Measurements from ENCODE around the gene HUWE1.
A peak's percentile ranks its signal among the peaks of the same experiment; 100 is the strongest.

The HUWE1 gene

GRCh38 chrX:53684415-53685192 lies 1.9 kb downstream of the HUWE1 start:
- no peak for DNase-seq

DNA sequence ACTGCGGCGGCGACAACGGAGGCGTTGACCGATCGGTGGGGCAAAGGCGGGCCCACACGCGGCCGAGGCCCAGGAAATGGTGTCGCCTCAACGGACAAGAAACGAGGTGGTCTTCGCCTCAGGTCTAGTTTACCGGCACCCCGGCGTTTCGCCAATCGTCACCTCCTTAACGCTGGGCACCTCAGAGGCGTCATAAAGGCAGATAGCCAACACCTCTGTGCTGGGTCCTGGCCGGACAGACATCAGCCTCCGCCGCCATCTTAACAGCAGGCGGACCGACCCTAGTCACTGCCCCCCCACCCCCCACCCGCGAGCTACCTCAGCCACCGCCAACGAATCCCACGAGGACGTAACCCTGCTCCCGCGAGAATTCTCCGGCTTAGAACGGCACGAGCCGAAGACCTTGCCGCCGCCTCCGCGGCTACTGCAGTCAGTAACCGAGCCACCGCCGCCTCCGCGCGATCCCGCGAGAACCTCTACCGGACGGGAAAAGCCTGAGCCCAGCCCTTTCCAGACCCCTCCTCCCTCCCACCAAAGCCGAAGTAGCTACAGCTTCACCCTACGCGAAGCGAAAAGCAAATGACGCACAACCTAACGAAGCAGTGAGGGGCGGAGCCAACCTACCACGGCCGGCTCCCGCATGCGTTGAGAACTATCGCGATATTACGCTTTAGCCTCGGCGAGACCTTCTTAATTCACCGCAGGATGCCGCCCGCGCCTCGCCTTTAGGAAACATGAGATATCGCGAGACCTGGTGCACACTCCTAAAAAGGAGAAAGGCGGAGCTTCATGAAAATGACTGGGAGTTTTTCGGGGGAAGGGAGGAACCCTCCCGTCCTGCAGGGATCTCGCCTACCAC lies 2.7 kb downstream of the HUWE1 start:
- peak; percentile 96 for DNase-seq

GRCh38 chrX:53682885-53683555 lies 3.5 kb downstream of the HUWE1 start:
- peak; percentile 56 for DNase-seq

DNA sequence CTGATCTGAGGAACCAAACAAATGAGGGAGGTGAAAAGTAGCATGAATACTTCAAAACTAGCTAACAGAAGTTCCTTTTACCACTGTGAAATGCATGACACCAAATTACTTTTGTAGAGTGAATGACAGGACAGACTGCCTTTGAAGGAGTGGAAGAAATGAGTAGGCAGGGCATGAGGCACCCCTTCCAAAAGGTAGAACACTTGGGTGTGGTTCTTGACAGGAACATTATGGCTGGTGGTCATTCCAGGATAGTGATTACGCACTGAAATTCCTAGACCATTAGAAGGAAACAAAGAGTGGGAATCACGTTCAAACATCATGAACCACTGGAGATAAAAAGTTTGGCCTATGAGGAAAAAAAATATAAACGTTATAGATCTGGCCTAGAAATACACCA lies 4.9 kb downstream of the HUWE1 start:
- DNase-seq, result peak; percentile 47

DNA sequence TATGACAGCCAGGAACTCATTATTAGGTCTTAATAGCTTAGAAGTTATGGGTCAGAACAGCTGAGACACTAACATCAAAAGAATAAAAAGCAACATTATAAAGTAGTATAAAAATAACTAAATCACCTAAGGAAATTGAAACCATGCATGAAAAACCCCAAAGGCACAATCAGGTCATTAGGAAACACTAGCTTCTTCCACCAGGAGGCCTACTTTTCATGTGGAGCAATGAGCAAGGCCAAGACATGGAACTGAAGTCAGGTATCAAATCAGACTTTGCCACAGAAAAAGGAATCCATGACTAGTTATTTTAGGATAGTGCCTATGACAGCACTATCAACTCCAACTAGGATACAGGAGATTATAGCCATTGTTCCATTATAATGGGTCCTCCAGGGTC lies 7.9 kb downstream of the HUWE1 start:
- DNase-seq, result peak; percentile 32

GRCh38 chrX:53677286-53677685 lies 9.2 kb downstream of the HUWE1 start:
- no peak for DNase-seq

DNA sequence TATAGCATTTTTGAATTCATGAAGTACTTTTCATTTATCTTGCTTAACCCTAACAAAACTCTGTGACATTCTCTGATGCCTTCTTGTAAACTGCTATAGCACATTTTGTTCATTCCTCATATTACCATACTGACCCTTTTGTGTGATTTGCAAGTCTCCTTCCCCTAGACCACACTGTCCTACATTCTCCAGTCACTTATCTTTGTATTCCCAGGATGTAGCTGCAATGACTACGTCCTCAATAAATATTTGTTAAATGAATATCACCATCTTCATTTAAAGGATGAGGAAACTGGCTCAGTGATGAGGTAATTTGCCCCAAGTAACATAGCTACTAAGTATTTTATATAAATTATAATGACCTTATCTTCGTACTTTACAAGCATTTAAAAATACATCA lies 11.9 kb downstream of the HUWE1 start:
- DNase-seq, result no peak

- no peak for DNase-seq
Measured at GRCh38 chrX:53669258-53669657, 17.3 kb downstream of the HUWE1 start.

DNA sequence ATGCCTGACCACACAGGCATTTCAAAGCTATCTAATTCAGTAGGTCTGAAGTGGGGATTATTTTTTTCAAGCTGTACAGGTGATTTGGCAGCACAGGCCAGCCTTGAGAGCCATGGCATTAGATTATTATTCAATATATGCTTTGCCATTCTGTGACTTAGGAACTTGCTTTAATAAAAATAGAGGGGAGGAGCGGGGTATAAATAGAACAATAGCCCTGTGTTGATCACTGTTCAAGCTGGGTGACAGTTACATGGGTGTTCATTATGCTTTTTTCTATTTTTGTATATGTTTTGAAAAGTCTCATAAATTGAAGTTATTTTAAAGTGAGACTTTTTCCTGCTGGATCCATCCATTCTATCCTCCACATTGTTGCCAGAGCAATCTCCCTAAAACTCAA lies 20.3 kb downstream of the HUWE1 start:
- no peak for DNase-seq

- DNase-seq, result no peak
Measured at GRCh38 chrX:53660004-53660403, 26.5 kb downstream of the HUWE1 start.

- no peak for DNase-seq
Measured at GRCh38 chrX:53659039-53659438, 27.5 kb downstream of the HUWE1 start.

- no peak for DNase-seq
Measured at GRCh38 chrX:53656845-53657244, 29.7 kb downstream of the HUWE1 start.

- DNase-seq, result no peak
Measured at GRCh38 chrX:53654376-53654775, 32.1 kb downstream of the HUWE1 start.

DNA sequence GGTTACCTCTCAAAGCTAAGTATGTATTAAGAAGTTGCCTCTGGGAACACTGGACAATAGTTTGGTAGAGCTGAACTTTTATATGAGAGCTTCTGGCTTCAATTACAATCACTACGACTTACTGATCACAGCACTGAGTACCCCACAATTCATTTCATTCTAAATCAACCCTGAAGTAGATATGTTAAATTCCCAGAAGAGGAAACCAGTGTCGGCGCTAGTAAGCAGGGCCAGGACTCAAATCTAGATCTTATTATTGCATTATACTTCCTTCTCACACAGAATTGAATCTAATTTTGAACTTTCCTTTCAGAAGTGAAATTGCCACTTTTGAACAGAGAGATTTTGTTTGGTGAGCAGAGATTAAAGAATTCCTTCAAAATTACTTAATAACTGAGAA lies 41.8 kb downstream of the HUWE1 start:
- peak; percentile 56 for DNase-seq

DNA sequence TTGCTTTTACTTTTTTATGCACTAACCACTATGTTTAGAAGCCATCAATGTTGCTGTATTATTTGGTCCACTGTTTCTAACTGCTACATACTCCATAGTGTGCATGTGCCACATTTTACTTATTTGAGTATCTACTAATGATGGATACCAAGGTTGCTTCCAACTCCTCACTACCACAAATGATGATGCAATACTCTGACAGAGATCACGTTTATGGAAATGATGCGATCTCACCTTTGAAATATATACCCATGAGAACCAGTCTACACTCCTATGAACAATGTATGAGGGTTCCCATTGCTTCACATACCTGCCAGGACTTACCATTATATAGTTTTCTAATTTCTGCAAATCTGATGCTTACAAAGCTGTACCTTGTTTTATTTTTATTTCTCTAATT lies 44.2 kb downstream of the HUWE1 start:
- no peak for DNase-seq

GRCh38 chrX:53639257-53639656 lies 47.3 kb downstream of the HUWE1 start:
- no peak for DNase-seq

DNA sequence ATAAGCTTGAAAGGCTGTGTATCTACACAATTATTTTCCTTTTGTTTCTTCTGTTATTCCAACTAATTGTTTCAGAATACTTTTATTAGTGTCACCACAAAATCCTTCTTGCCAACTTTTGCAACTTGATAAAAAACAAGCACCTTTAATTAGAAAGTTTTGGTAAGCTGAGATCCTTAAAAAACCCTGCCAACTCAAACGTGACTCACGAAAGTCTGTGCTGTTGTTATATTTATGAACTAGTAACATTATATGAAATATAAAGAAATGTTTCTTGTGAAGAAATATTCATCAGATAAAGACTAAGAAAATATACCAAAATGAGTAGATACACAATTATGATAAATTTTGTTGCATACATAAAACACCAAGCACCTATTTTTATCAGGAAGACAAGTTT lies 49.0 kb downstream of the HUWE1 start:
- DNase-seq, result no peak

GRCh38 chrX:53631156-53631555 lies 55.4 kb downstream of the HUWE1 start:
- DNase-seq, result no peak

- DNase-seq, result no peak
Measured at GRCh38 chrX:53630261-53630660, 56.3 kb downstream of the HUWE1 start.

DNA sequence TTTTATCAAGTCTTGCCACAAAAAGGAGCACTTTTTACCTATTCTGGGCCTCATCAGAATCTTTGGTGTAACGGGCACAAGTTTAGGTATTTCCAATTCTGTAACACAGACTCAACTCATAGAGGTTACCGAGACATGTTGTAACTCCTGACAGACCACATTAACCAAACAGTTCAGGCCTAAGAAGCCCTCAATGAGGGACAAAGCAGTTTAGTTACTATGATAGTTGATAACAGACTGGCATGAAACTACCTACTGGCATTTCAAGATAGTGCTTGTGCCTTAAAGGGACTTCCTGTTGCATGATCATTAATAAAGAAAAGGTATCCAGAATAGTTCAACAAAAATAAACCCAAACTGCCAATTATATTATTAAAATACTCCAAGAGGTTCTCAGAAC lies 64.1 kb downstream of the HUWE1 start:
- no peak for DNase-seq

DNA sequence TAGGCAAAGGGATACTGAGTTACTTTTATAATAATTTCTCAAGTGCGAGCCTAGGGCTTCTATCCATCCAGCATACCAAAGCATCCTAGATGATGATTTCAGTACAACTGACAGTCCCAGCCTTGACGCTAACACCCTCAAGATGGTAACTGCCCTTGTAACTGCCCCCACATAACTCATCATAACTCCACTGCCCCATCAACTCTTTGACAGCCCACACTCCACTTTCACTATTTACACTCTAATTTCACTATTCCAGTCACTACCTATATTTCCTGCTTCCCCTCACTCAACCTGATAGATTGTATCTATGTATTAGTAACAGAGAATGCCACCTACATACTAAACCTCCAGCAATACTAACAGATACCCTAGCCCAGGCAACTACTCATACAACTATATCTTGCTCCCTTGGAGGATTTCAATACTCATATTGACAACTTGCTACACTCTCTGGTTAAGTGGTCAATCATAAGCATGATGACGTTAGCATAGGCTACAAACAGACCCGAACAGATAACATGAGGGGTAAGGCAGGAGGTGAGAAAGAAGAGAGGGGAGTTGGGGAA lies 65.0 kb downstream of the HUWE1 start:
- no peak for DNase-seq

- DNase-seq, result no peak
Measured at GRCh38 chrX:53616946-53617345, 69.6 kb downstream of the HUWE1 start.

- no peak for DNase-seq
Measured at GRCh38 chrX:53606456-53606855, 80.1 kb downstream of the HUWE1 start.
